Skeletal muscle satellite cell (primary cell): ENCODE data around the gene MXRA8.
"Not testable (repeated sequence)": the region's sequence is repeated elsewhere in the genome, so short reads cannot be mapped to it uniquely, and the experiment has no call there.

Experiments used
- H3K27me3 ChIP-seq: 2 replicates; pipeline ENCODE4 v1.7.0; 2013; ENCODE audit warnings: low read length; ENCODE audit not compliant: control insufficient read depth, insufficient read depth
- H3K36me3 ChIP-seq: 2 replicates; pipeline ENCODE4 v1.7.0; 2013; ENCODE audit warnings: mild to moderate bottlenecking, control low read depth, low read length; ENCODE audit not compliant: insufficient read depth
- H3K4me1 ChIP-seq: 2 replicates; pipeline ENCODE4 v1.7.0; 2013; ENCODE audit warnings: low read length; ENCODE audit not compliant: control insufficient read depth, insufficient read depth
- H3K4me2 ChIP-seq: 2 replicates; pipeline ENCODE4 v1.7.0; 2013; ENCODE audit warnings: mild to moderate bottlenecking, low read length
- H3K4me3 ChIP-seq: 2 replicates; pipeline ENCODE4 v1.7.0; 2013; ENCODE audit warnings: low read length
- H3K9ac ChIP-seq: 2 replicates; pipeline ENCODE4 v1.7.0; 2013; ENCODE audit warnings: mild to moderate bottlenecking, low read depth, low read length, moderate library complexity
- H3K9me3 ChIP-seq: replicated peaks from 2 replicates; pipeline ENCODE4 v1.7.0; 2013; ENCODE audit warnings: mild to moderate bottlenecking, control low read depth, low read length

MXRA8 gene

DNA sequence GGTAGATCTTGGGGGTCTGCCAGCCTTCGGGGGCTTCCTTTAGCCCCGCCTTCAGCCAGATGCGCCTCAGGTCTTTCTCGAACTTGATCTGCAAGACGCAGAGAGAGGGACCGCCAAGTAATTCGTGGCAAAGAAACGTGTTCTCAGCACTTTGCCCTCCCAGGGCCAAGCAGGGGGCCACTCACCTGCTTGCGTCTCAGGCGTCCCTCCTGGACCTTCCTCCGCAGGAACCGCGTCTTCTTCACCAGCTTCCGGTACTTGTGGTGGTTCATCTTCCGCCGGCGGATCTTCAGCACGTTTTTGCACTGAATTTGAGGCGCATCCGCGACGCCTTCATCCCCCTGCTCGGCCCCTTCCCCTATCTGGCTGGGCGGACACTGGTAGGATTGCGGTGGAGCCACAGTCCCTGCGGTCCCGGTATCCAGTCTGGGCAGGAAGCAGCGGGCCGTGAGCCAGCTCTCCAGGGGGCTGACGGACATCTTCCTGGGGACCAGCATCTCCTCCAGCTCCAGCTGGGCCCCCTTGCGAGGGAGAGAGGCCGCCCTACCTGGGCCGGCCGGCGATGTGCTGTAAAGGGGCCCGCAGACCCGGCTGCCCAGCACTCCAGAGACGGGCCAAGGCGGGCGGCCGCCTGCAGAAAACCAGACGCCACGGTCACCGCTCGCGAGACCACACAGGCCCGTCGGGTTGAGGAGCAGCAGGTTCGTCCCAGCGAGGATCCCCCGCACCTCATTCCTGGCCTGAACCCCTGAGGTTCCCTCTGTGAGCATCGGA lies 15.6 kb upstream of the MXRA8 start:
- H3K4me3 ChIP-seq = peak overlapping the region; percentile 94
- peaks cover 18% of the 10 kb centered on the region for H3K36me3 ChIP-seq
- H3K9ac ChIP-seq = peak overlapping the region; percentile 99
- H3K4me2 ChIP-seq = peak overlapping the region; percentile 99
- no peaks in the 10 kb centered on the region for H3K27me3 ChIP-seq
- no peaks in the 10 kb centered on the region for H3K9me3 ChIP-seq
- H3K4me1 ChIP-seq = peaks cover 28% of the 10 kb centered on the region

DNA sequence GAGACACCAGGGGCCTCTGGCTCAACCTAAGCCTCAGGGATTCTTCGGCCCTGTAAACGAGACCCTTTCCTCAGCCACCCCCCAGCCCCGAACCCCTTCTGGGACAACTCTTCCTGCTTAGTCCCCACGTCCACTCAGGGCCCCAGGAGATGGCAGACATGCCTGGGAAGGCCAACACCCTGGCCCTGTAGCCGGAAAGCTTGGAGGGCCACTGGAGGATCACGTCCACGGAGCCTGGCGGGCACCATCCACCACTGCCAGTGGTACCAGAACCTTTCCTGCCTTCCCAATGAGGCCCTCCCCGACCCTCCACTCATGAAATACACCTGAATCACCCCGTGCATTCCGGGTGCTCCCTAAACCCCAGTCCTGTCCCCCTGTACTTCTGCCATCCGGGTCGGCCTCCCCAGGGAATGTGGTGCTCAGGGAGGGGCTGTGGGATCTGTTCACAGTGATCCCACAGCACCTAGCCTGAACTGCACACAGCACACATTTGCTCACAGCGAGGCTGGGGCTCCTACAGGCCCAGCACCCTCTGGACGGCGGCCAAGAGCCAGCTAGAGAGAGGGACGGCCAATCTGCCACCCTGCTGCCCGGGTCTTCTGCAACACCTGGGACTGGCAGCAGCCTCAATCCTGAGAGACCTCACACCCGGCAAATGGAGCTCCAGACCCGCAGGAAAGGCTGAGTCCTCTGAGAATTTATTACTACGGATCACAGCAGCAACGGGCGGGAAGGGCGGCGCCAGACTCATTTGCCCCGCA lies 14.9 kb upstream of the MXRA8 start:
- Histone ChIP-seq H3K4me3 (peak overlapping the region; percentile 94), H3K36me3 (peaks cover 18% of the 10 kb centered on the region), H3K9me3 (no peaks in the 10 kb centered on the region), H3K4me2 (peak overlapping the region; percentile 99), H3K27me3 (no peaks in the 10 kb centered on the region), H3K9ac (peak overlapping the region; percentile 99), H3K4me1 (peaks cover 28% of the 10 kb centered on the region)

DNA sequence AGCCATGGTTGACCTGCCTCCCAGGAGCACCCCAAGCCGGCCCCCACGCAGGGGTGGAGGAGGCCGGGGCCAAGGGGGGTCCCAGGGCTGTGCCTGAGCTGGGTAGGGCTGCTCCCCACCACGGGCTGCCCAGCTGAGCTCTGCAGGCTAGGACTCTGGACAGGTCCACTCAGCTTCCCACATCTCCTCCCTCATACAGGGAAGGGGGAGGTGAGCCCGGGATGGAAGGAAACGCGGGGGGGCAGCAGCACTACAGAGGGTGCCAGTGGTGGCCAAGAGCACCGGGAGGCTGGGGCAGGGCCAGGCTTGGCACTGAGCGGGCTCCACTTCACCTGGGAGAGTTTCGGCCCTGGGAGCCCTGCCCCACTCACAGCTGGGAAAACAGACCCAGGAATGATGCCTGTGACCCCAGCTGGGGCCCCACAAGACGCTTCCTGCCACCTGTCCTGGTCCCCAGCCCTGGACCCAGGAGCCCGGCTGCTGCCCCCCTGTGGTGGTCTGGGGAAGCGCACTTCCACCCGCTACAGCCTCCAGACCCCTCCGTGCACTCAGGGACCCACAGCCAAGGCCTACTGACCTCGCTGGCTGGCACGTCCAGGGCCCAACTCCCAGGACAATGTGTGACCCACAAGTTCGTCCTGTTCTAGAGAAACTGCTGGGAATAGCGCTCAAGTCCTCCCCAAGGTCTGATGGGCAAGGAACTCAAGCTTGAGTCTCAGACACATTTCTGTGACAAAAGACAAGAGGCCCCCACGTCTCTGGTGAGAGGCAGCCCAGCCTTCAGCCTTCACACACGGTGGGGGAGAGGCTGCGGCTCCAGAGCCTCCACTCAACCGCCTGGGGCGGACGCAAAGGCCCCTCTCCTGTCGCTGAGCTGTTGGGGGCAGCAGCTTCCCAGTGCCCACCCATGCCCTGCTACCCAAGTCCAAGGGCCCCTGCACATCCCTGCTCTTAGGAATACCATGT lies 13.7 kb upstream of the MXRA8 start:
- Histone ChIP-seq H3K27me3 (no peaks in the 10 kb centered on the region), H3K4me2 (peak overlapping the region; percentile 64), H3K36me3 (peaks cover 18% of the 10 kb centered on the region), H3K4me3 (peak overlapping the region; percentile 35), H3K4me1 (peaks cover 28% of the 10 kb centered on the region), H3K9me3 (no peaks in the 10 kb centered on the region), H3K9ac (no peak overlapping the region)

DNA sequence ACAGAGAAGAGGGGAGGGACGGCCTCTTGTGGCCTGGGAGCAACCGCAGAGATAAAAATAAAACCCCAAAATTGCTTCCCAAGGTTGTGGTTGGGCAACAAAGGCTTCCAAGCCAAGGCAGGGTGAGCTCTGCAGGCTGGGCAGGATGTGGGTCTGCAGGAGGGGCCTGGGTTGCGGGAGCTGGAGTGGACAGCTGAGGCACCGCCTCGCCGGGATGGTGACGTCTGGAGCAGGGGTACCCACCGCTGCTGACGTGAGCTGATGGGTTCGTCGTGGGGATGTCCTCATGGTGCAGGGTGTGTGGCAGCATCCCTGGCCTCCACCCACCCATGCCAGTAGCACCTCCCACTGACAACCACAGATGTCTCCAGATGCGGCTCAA lies 13.0 kb upstream of the MXRA8 start:
- Histone ChIP-seq H3K4me3 (no peak overlapping the region), H3K4me1 (peaks cover 28% of the 10 kb centered on the region), H3K9me3 (no peaks in the 10 kb centered on the region), H3K27me3 (no peaks in the 10 kb centered on the region), H3K4me2 (peak overlapping the region; percentile 64), H3K36me3 (peaks cover 14% of the 10 kb centered on the region), H3K9ac (no peak overlapping the region)

DNA sequence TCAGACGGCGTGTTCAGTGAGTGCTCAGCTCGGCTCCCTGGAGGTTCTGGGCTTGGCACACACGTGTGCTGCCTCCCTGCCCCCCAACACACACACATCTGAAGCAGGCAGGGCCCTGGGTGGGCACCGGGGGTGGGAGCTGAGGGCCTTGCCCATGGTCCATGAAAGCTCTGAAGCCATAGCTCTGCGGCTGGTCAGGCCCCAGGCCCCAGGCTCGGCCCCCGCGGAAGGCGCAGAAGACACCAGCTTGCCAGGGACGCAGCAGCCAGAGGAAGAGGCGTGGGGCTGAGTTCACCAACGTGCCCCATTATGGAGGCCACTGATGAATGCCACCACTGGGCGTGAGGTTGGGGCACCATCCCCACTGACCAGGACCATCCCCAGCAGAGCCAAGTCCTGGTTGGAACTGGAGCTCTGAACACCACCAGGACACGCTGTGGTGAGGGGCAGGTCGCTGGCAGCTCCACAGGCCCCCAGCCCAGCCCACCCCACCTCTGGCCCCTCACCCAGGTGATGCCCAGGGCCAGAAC lies 12.5 kb upstream of the MXRA8 start:
- Histone ChIP-seq H3K4me3 (no peak overlapping the region), H3K36me3 (peaks cover 10% of the 10 kb centered on the region), H3K9me3 (no peaks in the 10 kb centered on the region), H3K4me2 (no peak overlapping the region), H3K4me1 (peaks cover 24% of the 10 kb centered on the region), H3K27me3 (no peaks in the 10 kb centered on the region), H3K9ac (no peak overlapping the region)

DNA sequence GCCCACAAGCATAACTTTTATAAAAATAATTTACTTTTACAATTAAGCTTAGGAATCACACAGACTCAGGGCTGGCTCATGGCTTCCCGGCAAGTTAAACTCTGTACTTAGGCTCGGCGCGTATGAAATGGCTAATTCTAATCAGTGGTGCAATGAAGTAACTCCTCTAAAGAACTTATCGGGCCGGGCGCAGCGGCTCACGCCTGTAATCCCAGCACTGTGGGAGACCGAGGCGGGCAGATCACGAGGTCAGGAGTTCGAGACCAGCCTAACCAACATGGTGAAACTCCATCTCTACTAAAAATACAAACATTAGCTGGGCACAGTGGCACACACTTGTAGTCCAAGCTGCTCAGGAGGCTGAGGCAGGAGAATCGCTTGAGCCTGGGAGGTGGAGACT lies 11.7 kb upstream of the MXRA8 start:
- not testable (repeated sequence) for H3K36me3 ChIP-seq, H3K27me3 ChIP-seq, H3K9ac ChIP-seq, H3K4me2 ChIP-seq, H3K9me3 ChIP-seq, H3K4me3 ChIP-seq
- H3K4me1 ChIP-seq = peaks cover 24% of the 10 kb centered on the region

DNA sequence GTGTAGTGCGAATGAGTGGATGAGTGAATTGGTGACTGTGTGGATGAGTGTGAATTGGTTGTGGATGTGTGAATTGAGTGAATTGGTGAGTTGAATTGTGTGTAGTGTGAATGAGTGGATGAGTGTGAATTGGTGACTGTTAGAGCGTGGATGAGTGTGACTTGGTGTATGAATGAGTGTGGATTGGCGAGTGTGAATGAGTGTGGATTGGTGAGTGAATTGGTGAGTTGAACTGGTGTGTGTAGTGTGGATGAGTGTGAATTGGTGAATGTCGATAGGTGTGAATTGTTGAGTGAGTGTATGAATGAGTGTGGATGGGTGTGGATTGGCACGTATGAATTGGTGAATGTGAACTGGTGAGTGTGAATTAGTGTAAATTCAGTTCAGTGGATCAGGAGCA lies 9.0 kb upstream of the MXRA8 start:
- Histone ChIP-seq H3K4me3 (no peak overlapping the region), H3K9me3 (no peaks in the 10 kb centered on the region), H3K27me3 (no peaks in the 10 kb centered on the region), H3K4me1 (peaks cover 13% of the 10 kb centered on the region), H3K4me2 (no peak overlapping the region), H3K36me3 (no peaks in the 10 kb centered on the region), H3K9ac (no peak overlapping the region)

DNA sequence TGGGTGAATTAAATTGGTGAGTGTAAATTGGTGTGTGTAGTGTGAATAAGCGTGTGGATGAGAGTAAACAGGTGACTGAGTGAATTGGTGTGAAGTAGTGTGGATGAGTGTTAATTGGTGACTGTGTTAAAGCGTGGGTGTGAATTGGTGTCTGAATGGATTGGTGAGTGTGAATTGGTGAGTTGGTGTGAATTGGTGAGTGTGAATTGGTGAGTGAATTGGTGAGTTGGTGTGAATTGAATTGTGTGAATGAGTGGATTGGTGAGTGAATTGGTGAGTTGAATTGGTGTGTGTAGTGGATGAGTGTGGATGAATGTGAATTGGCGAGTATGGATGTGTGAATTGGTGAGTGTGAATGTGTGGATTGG lies 8.3 kb upstream of the MXRA8 start:
- H3K9ac ChIP-seq = no peak overlapping the region
- no peak overlapping the region for H3K4me2 ChIP-seq
- peaks cover 13% of the 10 kb centered on the region for H3K4me1 ChIP-seq
- H3K9me3 ChIP-seq = no peaks in the 10 kb centered on the region
- no peaks in the 10 kb centered on the region for H3K27me3 ChIP-seq
- H3K36me3 ChIP-seq = no peaks in the 10 kb centered on the region
- H3K4me3 ChIP-seq = no peak overlapping the region

DNA sequence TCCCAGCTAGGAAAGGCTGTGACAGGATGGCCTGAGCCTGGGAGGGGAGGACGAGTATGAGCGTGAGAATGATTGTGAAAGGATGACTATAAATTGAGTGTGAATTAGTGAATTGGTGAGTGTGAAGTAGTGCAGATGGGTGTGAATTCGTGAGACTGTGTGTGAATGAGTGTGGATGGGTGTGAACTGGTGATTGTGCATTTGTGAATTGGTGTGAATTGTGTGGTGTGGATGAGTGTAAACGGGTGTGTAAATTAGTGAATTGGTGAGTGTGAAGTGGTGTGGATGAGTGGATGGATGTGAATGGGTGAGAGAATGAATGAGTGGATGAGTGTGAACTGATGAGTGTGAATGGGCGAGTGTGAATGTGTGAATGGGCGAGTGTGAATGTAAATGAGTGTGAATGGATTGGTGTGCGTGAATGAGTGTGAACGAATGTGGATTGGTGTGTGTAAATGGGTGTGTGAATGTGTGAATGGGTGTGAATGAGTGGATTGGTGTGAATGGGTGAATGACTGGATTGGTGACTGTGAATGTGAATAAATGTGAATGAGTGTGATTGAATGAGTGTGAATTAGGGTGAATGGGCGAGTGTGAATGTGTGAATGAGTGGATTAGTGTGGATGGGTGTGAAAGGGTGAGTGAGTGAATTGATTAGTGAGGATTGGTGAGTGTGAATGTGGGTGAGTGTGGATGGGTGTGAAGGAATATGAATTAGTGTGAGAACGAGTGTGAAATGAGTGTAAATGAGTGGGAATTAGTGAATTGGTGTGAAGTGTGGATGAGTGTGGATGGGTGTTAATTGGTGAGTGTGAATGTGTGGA lies 7.7 kb upstream of the MXRA8 start:
- H3K4me1 ChIP-seq = peaks cover 13% of the 10 kb centered on the region
- H3K4me2 ChIP-seq = no peak overlapping the region
- H3K9ac ChIP-seq = no peak overlapping the region
- no peaks in the 10 kb centered on the region for H3K9me3 ChIP-seq
- no peaks in the 10 kb centered on the region for H3K36me3 ChIP-seq
- no peaks in the 10 kb centered on the region for H3K27me3 ChIP-seq
- H3K4me3 ChIP-seq = no peak overlapping the region

DNA sequence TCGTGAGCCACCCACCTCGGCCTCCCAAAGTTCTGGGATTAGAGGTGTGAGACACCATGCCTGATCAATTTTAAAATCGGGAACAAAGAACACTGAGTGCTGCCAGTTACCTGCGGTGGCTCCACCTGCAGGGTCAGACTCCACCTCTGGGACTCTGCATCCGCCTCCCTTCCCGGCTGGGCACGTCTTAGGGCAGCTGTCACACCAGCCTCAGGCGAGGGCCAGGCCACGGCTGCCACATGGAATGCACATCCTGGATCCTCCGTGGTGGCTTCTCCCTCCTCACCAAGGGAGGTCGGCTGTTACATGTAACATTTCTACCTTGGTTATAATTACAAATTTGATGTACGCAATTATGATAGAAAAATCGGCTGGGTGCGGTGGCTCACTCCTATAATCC lies 5.9 kb upstream of the MXRA8 start:
- Histone ChIP-seq H3K9me3 (no peaks in the 10 kb centered on the region), H3K27me3 (no peaks in the 10 kb centered on the region), H3K4me1 (peaks cover 32% of the 10 kb centered on the region), H3K36me3 (no peaks in the 10 kb centered on the region), H3K9ac (no peak overlapping the region), H3K4me2 (no peak overlapping the region), H3K4me3 (no peak overlapping the region)
